Measurements from ENCODE around the gene ZNF335.

Gene ZNF335

GRCh38 chr20:45909336-45909808 is 62.6 kb downstream of the ZNF335 start:
- H3K4me1 ChIP-seq (ENCODE audit: low read depth, poor library complexity, severe bottlenecking), result peaks cover 15% of the 10 kb centered on the region
- H3K9ac ChIP-seq, result no peak overlapping the region
- no peak overlapping the region for H3K4me2 ChIP-seq
- no peak overlapping the region for H3K27ac ChIP-seq
- H2AFZ ChIP-seq (ENCODE audit: low read depth), result no peak overlapping the region
- no peaks in the 10 kb centered on the region for H4K20me1 ChIP-seq (ENCODE audit: insufficient read depth)
- no peaks in the 10 kb centered on the region for H3K79me2 ChIP-seq (ENCODE audit: insufficient read depth, low read depth)
- no peaks in the 10 kb centered on the region for H3K36me3 ChIP-seq (ENCODE audit: insufficient read depth)
- no peak overlapping the region for H3K4me3 ChIP-seq (IDR thresholded peaks at IDR 0.05; ENCODE audit: insufficient read depth, low read depth, low read length)
- no peaks in the 10 kb centered on the region for H3K27me3 ChIP-seq (ENCODE audit: insufficient read depth, low read depth)
- no peak for TF ChIP-seq CTCF (conservative IDR thresholded peaks at IDR 0.05; ENCODE audit: low read depth, low read length)

- H3K79me2 ChIP-seq (ENCODE audit: insufficient read depth, low read depth), result no peaks in the 10 kb centered on the region
- no peak overlapping the region for H3K27ac ChIP-seq
- no peak overlapping the region for H2AFZ ChIP-seq (ENCODE audit: low read depth)
- H3K4me2 ChIP-seq, result no peak overlapping the region
- no peaks in the 10 kb centered on the region for H4K20me1 ChIP-seq (ENCODE audit: insufficient read depth)
- peaks cover 15% of the 10 kb centered on the region for H3K4me1 ChIP-seq (ENCODE audit: low read depth, poor library complexity, severe bottlenecking)
- H3K4me3 ChIP-seq (IDR thresholded peaks at IDR 0.05; ENCODE audit: insufficient read depth, low read depth, low read length), result no peak overlapping the region
- no peaks in the 10 kb centered on the region for H3K27me3 ChIP-seq (ENCODE audit: insufficient read depth, low read depth)
- no peak overlapping the region for H3K9ac ChIP-seq
- H3K36me3 ChIP-seq (ENCODE audit: insufficient read depth), result no peaks in the 10 kb centered on the region
- TF ChIP-seq CTCF (conservative IDR thresholded peaks at IDR 0.05; ENCODE audit: low read depth, low read length), result no peak
Observed at GRCh38 chr20:45908084-45908483, 63.9 kb downstream of the ZNF335 start.

- Histone ChIP-seq H2AFZ (ENCODE audit: low read depth) (no peak overlapping the region), H3K4me3 (IDR thresholded peaks at IDR 0.05; ENCODE audit: insufficient read depth, low read depth, low read length) (no peak overlapping the region), H3K27ac (no peak overlapping the region), H4K20me1 (ENCODE audit: insufficient read depth) (no peaks in the 10 kb centered on the region), H3K79me2 (ENCODE audit: insufficient read depth, low read depth) (no peaks in the 10 kb centered on the region), H3K27me3 (ENCODE audit: insufficient read depth, low read depth) (no peaks in the 10 kb centered on the region), H3K4me2 (no peak overlapping the region), H3K36me3 (ENCODE audit: insufficient read depth) (no peaks in the 10 kb centered on the region), H3K9ac (no peak overlapping the region), H3K4me1 (ENCODE audit: low read depth, poor library complexity, severe bottlenecking) (peaks cover 12% of the 10 kb centered on the region)
- TF ChIP-seq CTCF (conservative IDR thresholded peaks at IDR 0.05; ENCODE audit: low read depth, low read length), result no peak
Observed at GRCh38 chr20:45907219-45907948, 64.6 kb downstream of the ZNF335 start.

- Histone ChIP-seq H3K4me2 (no peak overlapping the region), H4K20me1 (ENCODE audit: insufficient read depth) (no peaks in the 10 kb centered on the region), H3K4me1 (ENCODE audit: low read depth, poor library complexity, severe bottlenecking) (peaks cover 9% of the 10 kb centered on the region), H3K9ac (no peak overlapping the region), H3K4me3 (IDR thresholded peaks at IDR 0.05; ENCODE audit: insufficient read depth, low read depth, low read length) (no peak overlapping the region), H2AFZ (ENCODE audit: low read depth) (no peak overlapping the region), H3K36me3 (ENCODE audit: insufficient read depth) (no peaks in the 10 kb centered on the region), H3K27ac (no peak overlapping the region), H3K27me3 (ENCODE audit: insufficient read depth, low read depth) (no peaks in the 10 kb centered on the region), H3K79me2 (ENCODE audit: insufficient read depth, low read depth) (no peaks in the 10 kb centered on the region)
- TF ChIP-seq CTCF (conservative IDR thresholded peaks at IDR 0.05; ENCODE audit: low read depth, low read length), result no peak
Observed at GRCh38 chr20:45905505-45906079, 66.4 kb downstream of the ZNF335 start.

Data from KMS-11 (cell line).